ENCODE data around the gene CDKN2B.

- TF ChIP-seq KLF1 (tag by site-specific recombination; IDR thresholded peaks at IDR 0.05) (no peak), ZNF239 (tag by site-specific recombination; IDR thresholded peaks at IDR 0.05) (no peak), ZNF138 (tag by site-specific recombination; IDR thresholded peaks at IDR 0.05; ENCODE audit: borderline replicate concordance) (no peak), ZNF76 (tag by site-specific recombination; IDR thresholded peaks at IDR 0.05; ENCODE audit: borderline replicate concordance, low read depth) (no peak), ZNF311 (tag by site-specific recombination; IDR thresholded peaks at IDR 0.05; ENCODE audit: borderline replicate concordance) (no peak)
These were observed 382 bp upstream of the CDKN2B start for GRCh38 chr9:22009506-22009867.
